ENCODE data around the gene PSMB5.

The PSMB5 gene

DNA sequence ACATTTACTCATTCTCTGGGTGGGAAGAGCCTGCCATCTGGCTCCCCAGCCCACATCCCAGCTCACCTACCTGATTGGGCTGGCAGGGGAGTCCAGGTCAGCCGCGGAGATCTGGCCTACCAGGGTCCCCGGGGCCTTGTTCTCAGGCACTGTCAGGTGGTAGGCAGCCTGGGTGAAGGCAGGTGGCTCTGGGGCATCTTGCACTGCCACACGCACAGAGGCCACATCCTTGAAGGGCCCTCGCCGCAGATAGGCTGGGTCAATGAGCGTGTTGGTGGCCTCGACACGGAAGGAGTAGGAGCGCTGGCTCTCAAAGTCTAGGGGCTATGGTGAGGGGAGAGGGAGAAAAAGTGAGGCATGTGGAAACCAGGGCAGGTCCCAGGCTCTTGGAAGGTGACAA, 18.7 kb upstream of the PSMB5 start:
- no peak for DNase-seq (ENCODE audit: low read depth, low spot score)
- TF ChIP-seq CTCF (IDR thresholded peaks at IDR 0.05; ENCODE audit: insufficient read depth, low read length, missing control alignments), result no peak
- ChIA-PET POLR2A (no interaction called here), CTCF (interaction anchor here (0.5 to 31.7 kb wide), 7 partner anchors 9 to 482 kb away, joined by 3 to 1423 read pairs (median 37); partner anchors contain the start of genes AJUBA and PSMB11)
- H3K4me3 ChIP-seq (ENCODE audit: low read depth, low read length), result no peak overlapping the region

DNA sequence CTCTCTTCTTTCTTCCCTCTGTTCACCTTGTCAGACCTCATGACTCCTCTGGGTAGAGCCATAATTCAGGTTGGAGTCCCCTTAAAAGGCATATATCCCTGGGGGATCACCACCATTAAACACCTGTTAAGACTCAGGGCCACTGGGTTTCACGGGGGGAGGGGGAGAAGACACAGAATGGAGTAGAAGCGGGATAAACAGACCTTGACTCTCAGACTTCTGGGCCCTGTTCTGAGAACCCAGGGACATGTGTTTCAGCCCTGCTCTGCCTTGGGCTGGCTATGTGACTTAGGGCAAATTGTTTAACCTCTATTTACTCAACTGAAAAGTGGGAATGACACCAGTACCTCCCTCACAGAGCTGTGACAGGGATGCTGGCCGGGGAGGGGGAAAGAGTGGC, 18.0 kb upstream of the PSMB5 start:
- TF ChIP-seq CTCF (IDR thresholded peaks at IDR 0.05; ENCODE audit: insufficient read depth, low read length, missing control alignments), result no peak
- POLR2A ChIA-PET, result no interaction called here
- no peak for DNase-seq (ENCODE audit: low read depth, low spot score)
- H3K4me3 ChIP-seq (ENCODE audit: low read depth, low read length), result no peak overlapping the region
- CTCF ChIA-PET, result interaction anchor here (0.6 to 31.7 kb wide), 8 partner anchors 10 to 496 kb away, joined by 3 to 1423 read pairs (median 23); partner anchors contain the start of genes AJUBA and PSMB11

GRCh38 chr14:23052182-23052623, 17.5 kb upstream of the PSMB5 start:
- TF ChIP-seq CTCF (IDR thresholded peaks at IDR 0.05; ENCODE audit: insufficient read depth, low read length, missing control alignments), result peak; percentile 9
- no peak for DNase-seq (ENCODE audit: low read depth, low spot score)
- ChIA-PET POLR2A (no interaction called here), CTCF (interaction anchor here (0.6 to 31.7 kb wide), 9 partner anchors 8 to 495 kb away, joined by 3 to 1423 read pairs (median 9); partner anchors contain the start of genes AJUBA and PSMB11)
- H3K4me3 ChIP-seq (ENCODE audit: low read depth, low read length), result no peak overlapping the region

DNA sequence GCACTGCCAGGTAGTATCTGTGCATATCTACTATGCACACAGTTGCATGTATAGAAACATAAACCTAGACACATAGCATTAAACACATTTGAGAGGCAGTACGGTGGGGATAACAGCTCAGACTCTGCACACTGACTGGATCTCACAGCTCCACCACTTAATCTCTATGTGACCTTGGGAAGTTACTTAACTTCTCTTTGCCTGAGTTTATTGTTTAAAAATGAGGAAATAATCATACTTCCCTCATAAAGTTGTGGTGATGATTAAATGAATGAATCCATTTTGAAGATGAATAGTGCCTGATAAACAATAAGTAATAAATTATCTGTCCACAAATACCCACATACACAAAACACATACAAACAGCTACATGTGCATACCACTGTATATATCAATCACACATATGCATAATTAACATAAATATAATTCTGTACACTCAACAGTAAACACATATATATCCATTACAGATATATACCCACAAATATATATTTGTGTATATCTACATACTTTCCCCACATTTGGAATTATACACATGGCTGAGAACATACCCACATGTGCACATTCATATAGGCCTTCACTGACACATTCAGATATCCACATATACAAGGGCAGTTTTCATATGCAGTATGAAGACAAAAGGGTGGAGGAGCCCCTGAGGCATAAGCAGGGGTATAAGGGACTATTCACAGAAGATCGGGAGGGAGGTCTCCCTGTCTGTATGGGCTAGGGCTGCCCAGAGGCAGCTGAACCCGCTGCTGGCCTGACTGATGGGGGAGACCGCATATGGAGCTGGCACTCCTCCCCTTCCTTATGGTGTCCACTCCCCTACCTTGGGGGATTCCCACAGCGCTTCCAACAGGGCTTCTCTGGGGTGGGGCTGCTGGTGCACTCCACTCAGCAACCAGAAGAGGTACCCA, 16.7 kb upstream of the PSMB5 start:
- CTCF ChIA-PET, result interaction anchor here (0.9 to 31.7 kb wide), 9 partner anchors 9 to 494 kb away, joined by 3 to 1423 read pairs (median 8); partner anchors contain the start of genes AJUBA and PSMB11
- TF ChIP-seq CTCF (IDR thresholded peaks at IDR 0.05; ENCODE audit: insufficient read depth, low read length, missing control alignments), result no peak
- no peak overlapping the region for H3K4me3 ChIP-seq (ENCODE audit: low read depth, low read length)
- no peak for DNase-seq (ENCODE audit: low read depth, low spot score)
- POLR2A ChIA-PET, result no interaction called here

GRCh38 chr14:23049011-23049410, 14.3 kb upstream of the PSMB5 start:
- no peak for DNase-seq (ENCODE audit: low read depth, low spot score)
- TF ChIP-seq CTCF (IDR thresholded peaks at IDR 0.05; ENCODE audit: insufficient read depth, low read length, missing control alignments), result no peak
- ChIA-PET CTCF (interaction anchor here (0.9 to 31.7 kb wide), 4 partner anchors 9 to 63 kb away, joined by 3 to 1423 read pairs (median 10); partner anchors contain the start of gene AJUBA), POLR2A (no interaction called here)
- no peak overlapping the region for H3K4me3 ChIP-seq (ENCODE audit: low read depth, low read length)

Measured in AG04449 (cell line).